ENCODE data around the gene KAZN.

The KAZN gene

DNA sequence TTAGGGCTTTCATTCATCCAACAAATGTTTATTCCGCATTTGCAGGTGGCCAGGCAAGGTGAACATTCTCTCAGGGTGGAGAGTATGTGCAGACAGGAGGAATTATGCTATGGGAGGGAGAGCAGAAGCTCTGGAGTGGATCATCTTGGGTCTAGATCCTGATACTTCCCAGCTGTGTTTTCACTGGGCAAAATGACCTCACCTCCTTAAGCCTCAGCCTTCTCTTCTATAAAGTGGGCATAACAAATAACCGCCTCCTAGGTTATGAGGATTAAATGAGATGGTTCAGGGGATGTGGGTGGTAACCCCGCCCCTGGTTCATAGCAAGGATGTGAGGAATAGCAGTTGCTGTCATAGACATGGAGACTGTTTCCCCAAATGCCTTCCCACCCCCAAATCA, 553.4 kb downstream of the KAZN start:
- DNase-seq (ENCODE audit: low read depth in 1 of 2, low spot score in 1 of 2): no peak

DNA sequence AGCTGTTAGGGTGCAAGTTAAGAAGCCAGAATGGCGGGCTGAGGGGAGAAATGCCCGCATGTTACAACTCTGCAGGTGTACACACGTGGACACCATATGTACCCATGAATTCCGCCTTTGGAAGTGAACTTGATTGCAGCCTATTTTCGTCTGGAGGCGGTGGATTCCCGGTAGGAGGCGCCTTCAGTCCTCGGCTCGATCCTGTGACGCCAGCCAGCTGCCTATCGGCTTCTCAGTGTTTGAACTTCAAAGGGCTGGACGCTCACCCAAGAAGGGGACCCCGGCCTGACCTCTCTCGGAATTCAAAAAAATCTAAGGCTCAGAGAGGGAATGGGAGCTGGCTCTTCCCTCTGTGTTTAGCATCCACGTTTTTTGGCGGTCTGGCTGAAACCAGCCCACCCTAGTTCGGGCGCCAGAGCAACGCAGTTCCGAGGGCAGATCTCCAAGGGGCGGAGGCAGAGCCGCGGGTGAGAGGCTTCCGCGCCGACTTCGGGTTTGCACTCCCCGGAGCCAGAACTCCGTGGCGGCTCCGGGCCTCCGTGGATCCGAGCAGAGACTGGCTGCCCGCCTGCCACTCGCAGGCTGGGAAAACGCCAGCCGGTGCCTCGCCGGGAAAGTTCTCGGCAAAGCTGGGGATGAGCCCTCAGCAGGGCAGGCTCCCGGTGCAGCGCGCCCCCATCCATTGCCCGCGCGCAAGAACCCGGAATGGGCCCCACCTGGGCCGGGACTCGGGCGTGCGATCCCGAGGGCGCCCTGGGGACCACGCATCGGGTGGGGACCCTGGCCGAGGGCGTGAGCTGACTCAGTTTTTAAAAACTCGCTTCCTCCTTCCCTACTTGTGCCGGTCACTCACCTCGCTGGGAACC, 554.1 kb downstream of the KAZN start:
- no peak for DNase-seq (ENCODE audit: low read depth in 1 of 2, low spot score in 1 of 2)

DNA sequence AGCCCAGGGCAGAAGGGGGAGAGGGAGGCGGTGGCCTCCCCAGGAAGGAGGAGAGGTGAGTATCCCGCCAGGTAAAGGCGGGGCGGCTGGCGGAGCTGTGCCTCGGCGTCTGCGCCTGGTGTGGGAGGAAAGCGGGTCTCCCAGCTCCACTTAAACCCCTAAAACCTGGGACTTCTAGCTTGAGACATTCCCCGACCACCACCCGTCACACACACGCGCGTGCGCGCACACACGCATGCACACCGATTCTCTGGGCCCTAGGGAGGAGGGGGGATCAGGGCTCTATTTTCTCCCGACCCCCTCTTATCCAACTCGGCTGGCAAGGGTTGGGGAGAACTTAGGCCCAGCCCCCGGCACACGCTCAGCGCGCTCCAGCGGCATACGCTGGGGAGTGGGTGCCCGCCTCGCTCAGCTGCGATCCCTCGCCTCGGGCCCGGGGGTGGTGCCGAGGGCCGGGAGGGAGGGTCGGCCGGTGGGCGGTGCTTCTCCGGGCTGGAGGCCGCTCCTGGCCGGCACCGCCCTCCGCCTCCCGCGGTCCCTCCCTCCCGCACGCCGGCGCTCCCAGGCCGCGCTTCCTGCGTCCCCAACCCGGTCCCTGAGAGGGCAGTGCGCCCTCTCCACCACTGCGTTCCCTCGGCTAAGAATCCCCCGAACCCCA, 554.8 kb downstream of the KAZN start, which contains the start of gene TMEM51:
Gene TMEM51, plus strand, starts transcription at position 564 of the 658 bp plus-strand sequence. CDS start 61,341 bp downstream, outside the sequence.
- no peak for DNase-seq (ENCODE audit: low read depth in 1 of 2, low spot score in 1 of 2)

DNA sequence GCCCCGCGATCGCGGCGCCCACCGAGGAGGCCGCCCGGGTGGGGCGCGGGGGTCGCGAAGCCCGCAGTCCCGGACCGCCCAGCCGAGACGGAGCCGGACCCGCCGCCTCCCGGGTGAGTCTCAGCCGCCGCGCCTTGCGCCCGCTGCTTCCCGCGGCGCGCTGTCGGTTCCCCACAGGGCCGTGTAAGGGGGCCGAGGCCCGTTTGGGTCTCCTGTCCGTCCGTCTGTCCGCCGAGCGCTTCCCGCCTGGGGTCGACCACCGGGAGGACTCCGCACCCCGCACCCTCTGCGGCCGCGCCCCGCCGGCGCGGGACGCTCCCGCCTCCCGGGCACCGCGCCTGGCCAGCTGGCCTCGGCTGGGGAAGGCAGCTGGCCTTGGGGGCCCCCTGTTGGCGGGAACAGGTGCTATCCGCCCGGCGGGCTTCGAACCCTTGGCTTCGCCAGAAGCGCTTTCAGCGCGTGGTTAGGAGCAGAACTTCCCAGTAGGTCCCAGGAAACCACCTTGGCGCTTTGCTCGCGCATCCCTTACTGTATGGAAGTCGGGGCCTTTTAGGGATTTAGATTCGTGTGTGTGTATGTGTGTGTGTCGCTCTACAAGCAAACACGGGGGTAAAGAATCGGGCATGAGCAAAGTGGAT, 555.5 kb downstream of the KAZN start:
- no peak for DNase-seq (ENCODE audit: low read depth in 1 of 2, low spot score in 1 of 2)

DNA sequence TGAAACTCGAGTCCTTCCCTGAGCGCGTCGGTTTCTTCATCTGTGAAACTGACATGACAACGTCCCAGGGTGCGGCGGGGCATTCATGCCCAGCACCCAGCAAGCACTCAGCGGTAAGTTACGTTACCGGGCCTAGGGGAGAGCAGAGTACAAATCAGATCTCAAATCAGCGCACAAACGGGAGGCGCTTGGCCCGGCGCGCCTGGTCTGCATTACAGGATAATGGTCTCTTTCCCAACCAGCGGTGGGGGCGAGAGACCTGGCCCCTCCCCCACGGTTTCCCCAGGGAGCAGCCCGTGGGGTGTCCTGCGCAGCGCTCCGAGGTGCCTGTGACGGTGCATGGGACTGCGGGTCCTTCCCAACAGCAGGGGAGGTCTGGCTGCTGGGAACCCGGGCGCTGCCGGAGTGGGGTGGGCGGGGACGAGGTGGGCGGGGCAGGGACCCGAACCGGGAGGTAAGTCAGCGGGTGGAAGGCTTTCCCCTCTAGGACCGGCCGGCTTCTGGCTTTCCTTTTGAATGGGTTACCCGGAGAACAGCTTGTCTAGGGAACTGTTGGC, 556.1 kb downstream of the KAZN start:
- no peak for DNase-seq (ENCODE audit: low read depth in 1 of 2, low spot score in 1 of 2)

DNA sequence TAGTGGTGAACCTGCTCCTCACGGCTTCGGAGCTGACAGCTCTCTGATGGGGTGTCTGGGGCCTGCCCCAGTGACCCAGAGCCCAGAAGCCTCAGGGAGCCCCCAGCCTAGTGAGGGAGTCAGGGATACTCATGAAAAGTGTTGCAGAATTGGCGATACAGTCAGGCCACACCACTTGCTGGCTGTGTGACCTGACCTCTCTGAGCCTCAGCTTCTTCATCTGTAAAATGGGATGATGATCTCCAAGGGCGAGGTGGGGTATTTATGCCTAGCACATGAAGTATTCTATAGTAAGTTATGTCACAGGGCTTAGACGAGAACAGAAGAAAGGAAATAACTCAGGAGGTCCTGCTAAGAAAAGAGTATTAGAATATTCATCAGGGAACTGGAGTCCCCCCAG, 556.7 kb downstream of the KAZN start:
- DNase-seq (ENCODE audit: low read depth in 1 of 2, low spot score in 1 of 2): no peak

DNA sequence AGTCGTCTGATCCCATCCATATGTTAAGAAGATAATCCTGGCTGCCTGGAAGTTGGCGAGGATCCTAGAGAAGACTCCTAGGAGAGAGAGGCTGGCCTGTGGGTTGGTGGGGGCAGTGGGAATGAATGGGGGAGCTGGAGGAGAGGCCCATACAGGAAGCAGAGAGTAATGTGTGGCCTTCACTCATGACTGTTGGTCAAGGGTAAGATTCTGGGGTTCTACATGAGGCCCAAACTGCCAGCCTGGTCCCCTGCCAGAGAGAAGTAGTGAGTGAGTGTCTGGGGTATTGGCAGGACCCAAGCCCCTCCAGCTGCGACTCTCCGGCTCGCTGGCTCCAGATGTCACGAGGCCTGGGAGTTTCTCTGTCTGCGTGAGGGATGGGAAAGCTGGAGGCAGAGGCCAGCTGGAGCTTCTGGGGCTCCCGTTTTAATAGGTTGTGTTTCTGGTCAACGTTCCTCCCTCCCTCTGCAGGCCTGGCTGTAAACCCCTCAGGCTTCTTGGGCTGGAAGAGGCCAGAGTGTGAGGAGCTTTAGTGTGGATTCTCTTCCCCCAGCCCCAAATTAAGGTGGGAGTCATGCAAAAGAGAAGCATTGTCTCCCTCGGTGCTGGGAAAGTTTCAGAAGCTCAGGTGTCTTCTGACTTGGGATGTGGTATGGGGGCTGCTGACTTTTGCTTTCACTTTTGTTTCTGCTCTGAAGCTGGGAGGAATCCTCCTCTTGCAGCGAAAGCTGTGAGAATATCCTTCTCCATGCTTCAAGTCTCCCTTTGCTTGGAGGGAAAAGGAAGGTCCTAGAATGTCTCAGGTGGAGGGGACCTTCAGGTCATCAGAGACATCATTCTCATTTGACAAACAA, 557.6 kb downstream of the KAZN start:
- DNase-seq (ENCODE audit: low read depth in 1 of 2, low spot score in 1 of 2): no peak

DNA sequence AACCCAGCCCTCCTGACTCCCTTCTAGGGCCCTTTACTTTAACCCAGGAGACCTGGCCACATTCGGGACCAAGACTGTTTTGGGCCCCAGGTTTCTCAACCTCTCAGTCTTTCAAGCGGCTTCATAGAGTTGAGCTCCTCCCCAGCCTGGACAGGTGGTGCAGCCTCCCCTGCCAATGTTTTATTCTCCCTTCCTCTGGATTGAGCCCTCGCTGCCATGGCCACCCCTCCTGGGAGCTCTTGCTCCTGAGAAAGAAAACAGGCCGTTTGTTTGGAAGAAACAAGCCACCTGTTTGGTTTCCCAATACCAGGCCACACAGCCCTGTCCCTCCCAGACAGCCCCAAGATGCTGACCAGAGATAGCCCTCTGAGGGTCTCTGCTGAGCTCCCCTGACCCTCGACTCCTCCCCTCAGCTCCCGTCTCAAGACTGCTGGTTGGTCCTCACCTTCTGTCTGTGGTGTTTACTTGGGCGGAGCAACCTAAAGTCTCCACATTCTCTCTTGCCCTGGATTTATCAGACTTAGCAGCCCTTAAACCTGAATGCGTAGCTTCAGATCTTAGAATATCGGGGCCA, 558.4 kb downstream of the KAZN start:
- DNase-seq (ENCODE audit: low read depth in 1 of 2, low spot score in 1 of 2): no peak

DNA sequence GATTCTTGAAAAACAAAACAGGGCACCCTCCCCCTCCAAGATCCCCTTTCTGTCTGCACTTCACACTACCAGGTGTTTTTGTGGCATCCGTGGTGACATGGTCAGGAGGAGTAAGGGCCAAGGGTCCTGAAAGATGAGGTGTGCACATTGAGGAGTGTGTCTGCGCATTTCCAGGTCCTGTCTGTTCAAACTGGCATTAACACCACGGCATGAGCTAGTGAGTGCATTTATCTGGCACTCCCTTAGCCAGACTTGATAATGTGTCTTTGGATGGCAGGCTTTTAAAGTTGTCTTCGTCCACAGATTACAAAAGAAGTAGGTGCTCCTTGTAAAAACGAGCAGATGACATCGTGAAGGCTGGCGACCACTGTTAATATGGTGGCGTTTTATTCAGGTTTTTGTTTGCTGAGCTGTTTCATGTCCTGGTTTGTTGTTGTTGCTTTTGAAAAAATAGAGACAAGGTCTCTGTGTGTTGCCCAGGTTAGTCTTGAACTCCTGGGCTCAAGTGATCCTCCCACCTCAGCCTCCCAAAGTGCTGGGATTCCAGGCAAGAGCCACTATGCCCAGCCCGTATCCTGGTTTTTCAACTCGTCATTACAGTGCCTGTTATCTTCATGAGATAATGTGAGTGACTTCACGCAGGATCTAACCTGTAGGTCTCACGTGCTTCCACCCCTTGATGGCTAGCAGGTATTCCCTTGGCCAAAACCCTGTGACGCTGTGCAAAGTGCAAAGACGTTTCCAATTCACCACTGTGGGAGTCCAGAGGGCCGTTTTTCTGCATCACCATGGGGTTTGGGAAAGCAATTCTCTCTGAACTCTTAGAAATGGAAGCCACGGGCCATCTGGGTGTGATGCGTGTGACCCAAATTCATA, 559.3 kb downstream of the KAZN start:
- DNase-seq (ENCODE audit: low read depth in 1 of 2, low spot score in 1 of 2): no peak

DNA sequence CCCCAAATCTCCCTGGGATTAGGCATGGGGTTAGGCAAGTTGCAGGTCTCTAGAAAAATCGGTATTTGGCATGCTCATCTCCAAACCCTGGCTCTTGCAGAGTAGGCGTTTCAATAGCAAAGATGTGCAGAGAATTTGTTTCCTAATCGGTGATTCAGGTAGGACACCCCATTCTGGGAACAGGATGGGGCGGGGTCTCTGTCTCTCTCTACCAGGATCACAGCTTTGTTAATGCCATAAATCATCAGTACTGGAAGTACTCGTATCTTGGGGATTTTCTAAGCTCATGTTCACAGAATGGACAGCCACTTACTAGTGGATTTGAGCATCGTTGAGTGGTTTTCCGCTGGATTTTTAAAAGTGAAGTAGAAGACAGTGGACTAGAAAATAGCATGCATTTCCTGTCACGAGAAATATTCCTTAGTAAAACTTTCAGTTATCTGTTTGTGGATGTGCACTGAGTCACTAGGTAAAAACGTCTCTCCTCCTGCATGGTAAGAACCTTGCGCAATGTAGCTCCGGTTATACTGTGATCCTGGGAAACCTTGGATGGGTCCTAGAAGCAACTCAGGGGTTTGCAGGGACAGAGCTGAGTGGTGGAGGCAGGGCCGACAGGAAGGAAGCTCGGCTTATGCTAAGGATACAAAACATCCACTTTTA, 560.2 kb downstream of the KAZN start:
- DNase-seq (ENCODE audit: low read depth in 1 of 2, low spot score in 1 of 2): no peak

DNA sequence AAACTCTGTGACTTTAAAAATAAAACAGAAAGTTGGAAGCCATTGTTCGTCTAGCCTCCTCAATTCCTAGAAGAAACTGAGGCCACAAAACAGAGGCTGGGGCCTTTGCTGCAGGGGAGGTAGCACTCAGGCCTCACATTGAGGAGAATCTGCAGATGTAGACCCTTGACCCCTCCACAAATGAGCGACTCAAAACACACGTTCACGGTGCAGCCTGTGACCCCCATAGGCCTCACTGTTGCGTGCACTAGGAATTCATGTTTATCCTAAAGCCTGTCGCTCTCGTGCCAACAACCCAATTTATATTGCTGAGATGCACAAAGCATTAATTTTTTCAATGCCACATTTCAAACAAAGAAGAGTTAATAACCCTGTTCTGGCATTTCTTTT, 560.7 kb downstream of the KAZN start:
- no peak for DNase-seq (ENCODE audit: low read depth in 1 of 2, low spot score in 1 of 2)

DNA sequence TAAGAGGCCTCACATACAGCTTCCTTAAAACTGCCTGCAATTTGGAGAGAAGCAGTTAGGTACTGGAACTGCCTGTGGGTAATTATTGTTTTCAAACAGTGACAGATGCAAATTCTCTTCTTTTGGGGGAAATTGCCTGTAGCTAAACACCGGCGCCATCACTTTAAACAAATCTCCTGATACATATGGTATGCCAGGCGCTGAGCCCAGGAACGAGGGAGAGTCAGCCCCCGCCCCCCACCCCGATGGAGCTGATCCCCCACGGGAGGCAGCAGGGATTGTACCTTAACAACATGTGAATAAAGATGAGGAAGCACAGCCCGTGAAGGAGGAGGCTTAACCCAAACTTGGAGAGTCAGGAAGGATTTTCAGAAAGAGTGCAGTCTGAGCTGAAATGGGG, 562.1 kb downstream of the KAZN start:
- no peak for DNase-seq (ENCODE audit: low read depth in 1 of 2, low spot score in 1 of 2)

DNA sequence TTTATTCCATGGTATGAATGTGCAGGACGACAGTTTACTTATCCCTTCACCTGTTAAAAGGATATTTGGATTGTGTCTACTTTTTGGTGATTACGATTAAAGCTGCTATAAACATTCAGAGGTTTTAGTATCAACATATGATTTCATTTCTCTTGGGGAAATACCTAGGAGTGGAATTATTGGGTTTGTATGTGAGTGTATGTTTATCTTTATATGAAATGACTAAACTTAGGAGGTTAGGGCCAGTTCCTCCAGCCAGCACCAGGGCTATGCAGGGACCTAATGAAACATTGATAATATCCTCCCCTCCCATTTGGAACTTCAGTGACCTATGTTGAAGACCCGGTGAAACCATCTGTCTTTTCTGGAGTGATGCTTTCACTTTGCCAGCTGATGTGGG, 568.9 kb downstream of the KAZN start:
- DNase-seq (ENCODE audit: low read depth in 1 of 2, low spot score in 1 of 2): no peak
